ENCODE results near the gene CELF6.

Gene CELF6

GRCh38 chr15:72306211-72306785 lies 13.7 kb downstream of the CELF6 start:
- TF ChIP-seq REST (IDR thresholded peaks at IDR 0.05; ENCODE audit: insufficient read depth in 1 of 2, low read depth in 2 of 2, low read length in 2 of 2) (no peak), POLR2AphosphoS5 (IDR thresholded peaks at IDR 0.05; ENCODE audit: low read depth, low read length) (no peak), FOXP2 (optimal IDR thresholded peaks at IDR 0.05; ENCODE audit: borderline replicate concordance, extremely low read depth, extremely low read length, insufficient read depth) (no peak), SIN3A (IDR thresholded peaks at IDR 0.05; ENCODE audit: borderline replicate concordance, insufficient read depth, low read length) (no peak), TAF1 (IDR thresholded peaks at IDR 0.05; ENCODE audit: borderline replicate concordance, insufficient read depth, low read length) (no peak)

- TF ChIP-seq POLR2AphosphoS5 (IDR thresholded peaks at IDR 0.05; ENCODE audit: low read depth, low read length) (no peak), SIN3A (IDR thresholded peaks at IDR 0.05; ENCODE audit: borderline replicate concordance, insufficient read depth, low read length) (no peak), FOXP2 (optimal IDR thresholded peaks at IDR 0.05; ENCODE audit: borderline replicate concordance, extremely low read depth, extremely low read length, insufficient read depth) (no peak), TAF1 (IDR thresholded peaks at IDR 0.05; ENCODE audit: borderline replicate concordance, insufficient read depth, low read length) (no peak), REST (IDR thresholded peaks at IDR 0.05; ENCODE audit: insufficient read depth in 1 of 2, low read depth in 2 of 2, low read length in 2 of 2) (no peak)
These were observed 15.4 kb downstream of the CELF6 start for GRCh38 chr15:72304596-72304995.

GRCh38 chr15:72302955-72303354 lies 17.0 kb downstream of the CELF6 start:
- no peak for TF ChIP-seq FOXP2 (optimal IDR thresholded peaks at IDR 0.05; ENCODE audit: borderline replicate concordance, extremely low read depth, extremely low read length, insufficient read depth)
- TF ChIP-seq SIN3A (IDR thresholded peaks at IDR 0.05; ENCODE audit: borderline replicate concordance, insufficient read depth, low read length) = no peak
- TF ChIP-seq POLR2AphosphoS5 (IDR thresholded peaks at IDR 0.05; ENCODE audit: low read depth, low read length) = no peak
- no peak for TF ChIP-seq TAF1 (IDR thresholded peaks at IDR 0.05; ENCODE audit: borderline replicate concordance, insufficient read depth, low read length)
- TF ChIP-seq REST (IDR thresholded peaks at IDR 0.05; ENCODE audit: insufficient read depth in 1 of 2, low read depth in 2 of 2, low read length in 2 of 2) = no peak

GRCh38 chr15:72289597-72290325 lies 30.2 kb downstream of the CELF6 start:
- no peak for TF ChIP-seq REST (IDR thresholded peaks at IDR 0.05; ENCODE audit: insufficient read depth in 1 of 2, low read depth in 2 of 2, low read length in 2 of 2)
- TF ChIP-seq POLR2AphosphoS5 (IDR thresholded peaks at IDR 0.05; ENCODE audit: low read depth, low read length) = no peak
- TF ChIP-seq SIN3A (IDR thresholded peaks at IDR 0.05; ENCODE audit: borderline replicate concordance, insufficient read depth, low read length) = no peak
- TF ChIP-seq TAF1 (IDR thresholded peaks at IDR 0.05; ENCODE audit: borderline replicate concordance, insufficient read depth, low read length) = no peak
- TF ChIP-seq FOXP2 (optimal IDR thresholded peaks at IDR 0.05; ENCODE audit: borderline replicate concordance, extremely low read depth, extremely low read length, insufficient read depth) = no peak
